Spleen (tissue), 7 donors: ENCODE measurements around the gene SMIM29.

Experiments
- POLR2A ChIP-seq, 3 donors: fragments of 450-650 bp; IDR thresholded peaks; one replicate each; pipeline ENCODE4 v1.5.1; 2017; ENCODE audit warnings: antibody characterized with exemption in 3 of 3, mild to moderate bottlenecking in 1 of 3
- POLR2AphosphoS5 ChIP-seq, 3 donors: sonication (generic); formaldehyde crosslinking; IDR thresholded peaks; one replicate each; pipeline ENCODE4 v1.5.1; 2017; ENCODE audit warnings: antibody characterized with exemption in 3 of 3
- TF ChIP-seq, protein P1 (sequence below), 11 experiments: fragments of 200-600 bp in 7 of 11; fragments of 450-650 bp in 4 of 11; sonication (generic) in 4 of 11; IDR thresholded peaks in 8 of 11; conservative IDR thresholded peaks in 3 of 11; 1 replicate in 7 of 11; 2 replicates in 4 of 11; pipeline versions ENCODE4 v1.4.0 to v1.8.0; 2016 to 2021; ENCODE audit warnings: antibody characterized with exemption in 11 of 11, inconsistent platforms in 4 of 11, mild to moderate bottlenecking in 1 of 11
- donor health status: DM: no; HTN: no; CAD: no; lungs with moderate emphysema.
- donor health status: DM: no; HTN: no; CAD: no.
- donor health status: DM: no; HTN: no; CAD: no.

DNA sequence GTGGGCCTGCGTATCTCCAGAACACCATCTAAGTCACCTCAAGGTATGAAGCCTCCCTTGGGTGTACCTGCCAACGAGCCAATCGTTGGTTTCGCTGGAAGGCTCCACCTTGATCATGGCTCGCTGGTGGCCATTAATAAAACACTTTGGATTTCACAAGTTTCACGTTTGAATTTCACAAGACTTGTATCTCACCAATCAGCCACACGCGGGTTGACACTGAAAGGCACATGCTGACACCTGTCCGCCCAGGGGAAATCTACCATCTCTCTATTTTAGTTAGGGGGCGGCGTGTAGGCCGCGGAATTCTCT, 12.7 kb downstream of the SMIM29 start:
- TF ChIP-seq POLR2AphosphoS5 (IDR thresholded peaks at IDR 0.05) (no peak), POLR2A (IDR thresholded peaks at IDR 0.05) (no peak)
- TF ChIP-seq, protein P1, sequence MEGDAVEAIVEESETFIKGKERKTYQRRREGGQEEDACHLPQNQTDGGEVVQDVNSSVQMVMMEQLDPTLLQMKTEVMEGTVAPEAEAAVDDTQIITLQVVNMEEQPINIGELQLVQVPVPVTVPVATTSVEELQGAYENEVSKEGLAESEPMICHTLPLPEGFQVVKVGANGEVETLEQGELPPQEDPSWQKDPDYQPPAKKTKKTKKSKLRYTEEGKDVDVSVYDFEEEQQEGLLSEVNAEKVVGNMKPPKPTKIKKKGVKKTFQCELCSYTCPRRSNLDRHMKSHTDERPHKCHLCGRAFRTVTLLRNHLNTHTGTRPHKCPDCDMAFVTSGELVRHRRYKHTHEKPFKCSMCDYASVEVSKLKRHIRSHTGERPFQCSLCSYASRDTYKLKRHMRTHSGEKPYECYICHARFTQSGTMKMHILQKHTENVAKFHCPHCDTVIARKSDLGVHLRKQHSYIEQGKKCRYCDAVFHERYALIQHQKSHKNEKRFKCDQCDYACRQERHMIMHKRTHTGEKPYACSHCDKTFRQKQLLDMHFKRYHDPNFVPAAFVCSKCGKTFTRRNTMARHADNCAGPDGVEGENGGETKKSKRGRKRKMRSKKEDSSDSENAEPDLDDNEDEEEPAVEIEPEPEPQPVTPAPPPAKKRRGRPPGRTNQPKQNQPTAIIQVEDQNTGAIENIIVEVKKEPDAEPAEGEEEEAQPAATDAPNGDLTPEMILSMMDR (IDR thresholded peaks at IDR 0.05 in 8 of 11, conservative IDR thresholded peaks at IDR 0.05 in 3 of 11) = no peak
